HG03135 (cell line): ENCODE results near the gene FAM168A.

Source experiments
- ATAC-seq: cut with Tn5 transposase; IDR thresholded peaks from one replicate; pipeline ENCODE4 v1.9.1; 2021; ENCODE audit warnings: mild to moderate bottlenecking, moderate library complexity; ENCODE audit not compliant: unreplicated experiment

The FAM168A gene

GRCh38 chr11:73355109-73355508, 242.8 kb downstream of the FAM168A start:
- ATAC-seq = no peak

- no peak for ATAC-seq
Observed at GRCh38 chr11:73353422-73353821, 244.5 kb downstream of the FAM168A start.

GRCh38 chr11:73350908-73351636, 246.8 kb downstream of the FAM168A start:
- ATAC-seq = no peak
